OCI-LY7 (cell line): Measurements from ENCODE around the gene AUTS2. TPM values are rescaled to one million over a fixed set of nuclear protein-coding genes. Genes with fewer than 3 reads are reported as not detected.

Source experiments
- BruUV-seq: library from RNA; stranded (reverse); fragments of 400-500 nt; replicated peaks from 2 replicates; lab custom pipeline; 2021; lab: Mats Ljungman, UMichigan
- CTCF ChIA-PET: fragments of 300-600 bp; sonication (Branson Sonifier 250); formaldehyde crosslinking; loops from one replicate; lab custom pipeline; 2022; ENCODE audit warnings: antibody characterized with exemption; ENCODE audit not compliant: unreplicated experiment; lab: Charles Lee
- POLR2A ChIA-PET: fragments of 300-600 bp; sonication (Branson Sonifier 250); formaldehyde crosslinking; loops from one replicate; lab custom pipeline; 2022; ENCODE audit warnings: antibody characterized with exemption; lab: Charles Lee
- DNase-seq: peaks from one replicate; pipeline ENCODE4 v3.0.0-alpha.2; 2015; ENCODE audit warnings: low spot score
- H2AFZ ChIP-seq: fragments of 200-600 bp; sonication (generic), shearing (Covaris generic); 2 replicates; pipeline ENCODE4 v1.6.1; 2014; ENCODE audit warnings: mild to moderate bottlenecking, antibody characterized with exemption, low read length, moderate library complexity
- H3K27ac ChIP-seq: fragments of 200-600 bp; sonication (generic); 2 replicates; pipeline ENCODE4 v1.5.1; 2014; ENCODE audit warnings: mixed run types, low read depth, mild to moderate bottlenecking, moderate library complexity, low read length, inconsistent platforms; ENCODE audit not compliant: poor library complexity, severe bottlenecking
- H3K36me3 ChIP-seq: fragments of 200-600 bp; sonication (generic); 2 replicates; pipeline ENCODE4 v1.6.1; 2014; ENCODE audit warnings: mild to moderate bottlenecking, antibody characterized with exemption, low read length, moderate library complexity, mixed read lengths; ENCODE audit not compliant: insufficient read depth
- H3K4me1 ChIP-seq: fragments of 200-600 bp; sonication (generic); 2 replicates; pipeline ENCODE4 v1.5.1; 2014; ENCODE audit warnings: mild to moderate bottlenecking, low read length; ENCODE audit not compliant: insufficient read depth, poor library complexity, severe bottlenecking
- H3K4me2 ChIP-seq: fragments of 200-600 bp; sonication (generic); 2 replicates; pipeline ENCODE4 v1.6.1; 2014; ENCODE audit warnings: mild to moderate bottlenecking, low read length
- H3K4me3 ChIP-seq: fragments of 200-600 bp; sonication (generic); 2 replicates; pipeline ENCODE4 v1.5.1; 2014; ENCODE audit warnings: mild to moderate bottlenecking, low read depth, low read length; ENCODE audit not compliant: poor library complexity, severe bottlenecking
- H3K79me2 ChIP-seq: fragments of 200-600 bp; sonication (generic); 2 replicates; pipeline ENCODE4 v1.6.1; 2016; ENCODE audit warnings: low read depth, mild to moderate bottlenecking, low read length, moderate library complexity, mixed read lengths; ENCODE audit not compliant: insufficient read depth
- H3K9me2 ChIP-seq: fragments of 200-600 bp; sonication (generic); 2 replicates; pipeline ENCODE4 v1.6.1; 2016; ENCODE audit warnings: mild to moderate bottlenecking, low read length, mixed read lengths; ENCODE audit not compliant: insufficient read depth
- H3K9me3 ChIP-seq: fragments of 200-600 bp; sonication (generic); 2 replicates; pipeline ENCODE4 v1.6.1; 2014; ENCODE audit warnings: mild to moderate bottlenecking, mixed run types, low read length, mixed read lengths
- H4K20me1 ChIP-seq: fragments of 200-600 bp; sonication (generic); 2 replicates; pipeline ENCODE4 v1.6.1; 2014; ENCODE audit warnings: mild to moderate bottlenecking, antibody characterized with exemption, low read length, moderate library complexity, mixed read lengths; ENCODE audit not compliant: insufficient read depth
- CTCF ChIP-seq: fragments of 200-600 bp; sonication (generic); conservative IDR thresholded peaks from 2 replicates; pipeline ENCODE4 v1.5.1; 2014; ENCODE audit warnings: mild to moderate bottlenecking, antibody characterized with exemption, low read length, moderate library complexity, mixed read lengths
- EZH2phosphoT487 ChIP-seq: fragments of 200-600 bp; sonication (generic); IDR thresholded peaks from 2 replicates; pipeline ENCODE4 v1.6.1; 2018; ENCODE audit warnings: low read depth, borderline replicate concordance, mild to moderate bottlenecking, mixed run types, antibody characterized with exemption, low read length, moderate library complexity, mixed read lengths
- intact Hi-C: fragments of 100-400 bp; cut with micrococcal nuclease; formaldehyde crosslinking; loops from one replicate; pipeline ENCODE4 v1.10.0; 2022; ENCODE audit not compliant: unreplicated experiment
- total RNA-seq, 2 experiments: library from RNA; depleted of rRNA in 1 of 2; stranded (reverse); fragments of >200 nt in 1 of 2; shearing (Covaris generic) in 1 of 2; gene quantifications; 2 replicates each; pipeline ENCODE4 v1.2.3, GENCODE V29; 2014 to 2022

Gene AUTS2
- total RNA-seq, 2 experiments from 2014 or later: 37.9 to 78.5 TPM

- H4K20me1 ChIP-seq: no peaks in the 10 kb centered on the region
- DNase-seq: no peak
- H3K36me3 ChIP-seq: no peaks in the 10 kb centered on the region
- no peak overlapping the region for H3K27ac ChIP-seq
- no peaks in the 10 kb centered on the region for H3K79me2 ChIP-seq
- no peak overlapping the region for H3K4me3 ChIP-seq
- H2AFZ ChIP-seq: no peak overlapping the region
- intact Hi-C loops: no loop called here
- no peak for TF ChIP-seq EZH2phosphoT487
- no peak for TF ChIP-seq CTCF
- no peak overlapping the region for H3K4me2 ChIP-seq
- BruUV-seq: no TSS peak
- POLR2A ChIA-PET: interaction anchor here (0.7 to 1.8 kb wide), 5 partner anchors 11 to 52 kb away, joined by 3 to 4 read pairs (median 3); no protein-coding TSS in a partner anchor
- H3K9me2 ChIP-seq: no peaks in the 10 kb centered on the region
- CTCF ChIA-PET: no interaction called here
- no peaks in the 10 kb centered on the region for H3K9me3 ChIP-seq
- H3K4me1 ChIP-seq: no peaks in the 10 kb centered on the region
Measured at GRCh38 chr7:70477036-70478010, 879.0 kb downstream of the AUTS2 start.

- Histone ChIP-seq H3K9me2 (no peaks in the 10 kb centered on the region), H3K27ac (no peak overlapping the region), H4K20me1 (no peaks in the 10 kb centered on the region), H3K4me3 (no peak overlapping the region), H3K4me1 (no peaks in the 10 kb centered on the region), H3K4me2 (no peak overlapping the region), H2AFZ (no peak overlapping the region), H3K9me3 (no peaks in the 10 kb centered on the region), H3K36me3 (no peaks in the 10 kb centered on the region), H3K79me2 (no peaks in the 10 kb centered on the region)
- ChIA-PET POLR2A (interaction anchor here (0.7 to 0.9 kb wide), 3 partner anchors 24 to 1053 kb away, joined by 3 to 4 read pairs (median 3); no protein-coding TSS in a partner anchor), CTCF (no interaction called here)
- BruUV-seq: no TSS peak
- DNase-seq: no peak
- no peak for TF ChIP-seq EZH2phosphoT487
- no peak for TF ChIP-seq CTCF
- intact Hi-C loops: no loop called here
Measured at GRCh38 chr7:70479153-70480021, 881.1 kb downstream of the AUTS2 start.
